Fibroblast of mammary gland (primary cell): ENCODE data around the gene NDUFB3.
A peak's percentile ranks its signal among the peaks of the same experiment; 100 is the strongest.
"Not testable (repeated sequence)": the region's sequence is repeated elsewhere in the genome, so short reads cannot be mapped to it uniquely, and the experiment has no call there.

Source experiments
- DNase-seq: peaks from one replicate; pipeline ENCODE4 v3.0.0-alpha.2; 2010; ENCODE audit warnings: low read depth
- H3K4me3 ChIP-seq: 2 replicates; pipeline ENCODE4 v1.5.1; 2011; ENCODE audit warnings: low read depth, mild to moderate bottlenecking, low read length, moderate library complexity; ENCODE audit not compliant: control insufficient read depth
- CTCF ChIP-seq: conservative IDR thresholded peaks from 2 replicates; pipeline ENCODE4 v1.5.1; 2011; ENCODE audit warnings: low read depth, low read length, inconsistent platforms; ENCODE audit not compliant: control insufficient read depth, insufficient read depth

Gene NDUFB3

GRCh38 chr2:201046881-201047280 is 24.9 kb upstream of the NDUFB3 start:
- no peak overlapping the region for H3K4me3 ChIP-seq
- no peak for DNase-seq
- TF ChIP-seq CTCF, result no peak

- TF ChIP-seq CTCF, result no peak
- H3K4me3 ChIP-seq, result no peak overlapping the region
- no peak for DNase-seq
Observed at GRCh38 chr2:201049455-201049854, 22.3 kb upstream of the NDUFB3 start.

GRCh38 chr2:201057087-201057521 is 14.7 kb upstream of the NDUFB3 start:
- peak; percentile 18 for DNase-seq
- H3K4me3 ChIP-seq, result no peak overlapping the region
- no peak for TF ChIP-seq CTCF

- no peak for DNase-seq
- TF ChIP-seq CTCF, result no peak
Observed at GRCh38 chr2:201057715-201058248, 14.0 kb upstream of the NDUFB3 start.

GRCh38 chr2:201058914-201059313 is 12.9 kb upstream of the NDUFB3 start:
- H3K4me3 ChIP-seq, result no peak overlapping the region
- no peak for DNase-seq
- no peak for TF ChIP-seq CTCF

More at GRCh38 chr2:201057715-201058248, 14.0 kb upstream of the NDUFB3 start:
- no peak overlapping the region for H3K4me3 ChIP-seq

- no peak overlapping the region for H3K4me3 ChIP-seq
- no peak for TF ChIP-seq CTCF
- DNase-seq, result no peak
Observed at GRCh38 chr2:201059961-201060755, 11.6 kb upstream of the NDUFB3 start.

GRCh38 chr2:201063516-201063915 is 8.3 kb upstream of the NDUFB3 start:
- H3K4me3 ChIP-seq, DNase-seq: not testable (repeated sequence)
